Natural killer cell treated with Interleukin-12 subunit alpha and Interleukin-12 subunit beta and Interleukin-15 and Interleukin-18, amount 100 ng/mL, for 72 hours (primary cell): Measurements from ENCODE around the gene RADIL. TPM values are rescaled to one million over a fixed set of nuclear protein-coding genes. Genes with fewer than 3 reads are reported as not detected.
A peak's percentile ranks its signal among the peaks of the same experiment; 100 is the strongest.

Experiments used
- ATAC-seq, 2 donors: fragments of 150-1000 bp; cut with Tn5 transposase in 1 of 2; sonication (Bioruptor Pico), chemical (Tn5 transposase) in 1 of 2; 2 replicates each; pipeline ENCODE4 v1.10.0; 2021
- DNase-seq: peaks from one replicate; pipeline ENCODE4 v3.0.0; 2022; ENCODE audit warnings: low spot score
- H3K27ac Mint-ChIP-seq, 2 donors: 1 replicate in 1 of 2; 2 replicates in 1 of 2; pipeline ENCODE4 v1.8.0; 2022; ENCODE audit warnings: mixed read lengths in 2 of 2, mild to moderate bottlenecking in 1 of 2, moderate library complexity in 1 of 2
- H3K27me3 Mint-ChIP-seq, 2 donors: 1 replicate in 1 of 2; 2 replicates in 1 of 2; pipeline ENCODE4 v1.8.0; 2022; ENCODE audit warnings: mixed read lengths in 2 of 2
- H3K36me3 Mint-ChIP-seq: one replicate; pipeline ENCODE4 v1.8.0; 2022; ENCODE audit warnings: mixed read lengths
- H3K4me1 Mint-ChIP-seq, 2 donors: 1 replicate in 1 of 2; 2 replicates in 1 of 2; pipeline ENCODE4 v1.8.0; 2022; ENCODE audit warnings: low read depth in 2 of 2, mixed read lengths in 2 of 2, mild to moderate bottlenecking in 1 of 2
- H3K4me3 Mint-ChIP-seq: one replicate; pipeline ENCODE4 v1.8.0; 2022; ENCODE audit warnings: mixed read lengths
- H3K9me3 Mint-ChIP-seq: 2 replicates; pipeline ENCODE4 v1.8.0; 2022; ENCODE audit warnings: mixed read lengths
- total RNA-seq, 2 donors: library from RNA; stranded (reverse); gene quantifications; one replicate each; pipeline ENCODE4 v1.2.3, GENCODE V29; 2022

Gene RADIL
- total RNA-seq, 2 donors from 2014 or later: 0.19 TPM; not detected in 1

- no peaks in the 10 kb centered on the region for H3K9me3 Mint-ChIP-seq
- no peak overlapping the region for H3K27ac Mint-ChIP-seq
- DNase-seq (no peak), ATAC-seq (no peak)
- no peaks in the 10 kb centered on the region for H3K27me3 Mint-ChIP-seq
- peaks cover 0 to 4% of the 10 kb centered on the region in 2 donors for H3K4me1 Mint-ChIP-seq
- no peaks in the 10 kb centered on the region for H3K36me3 Mint-ChIP-seq
- H3K4me3 Mint-ChIP-seq: no peak overlapping the region
Measured at GRCh38 chr7:4766666-4767519, 116.6 kb downstream of the RADIL start.

GRCh38 chr7:4765776-4766490 lies 117.6 kb downstream of the RADIL start:
- Mint-ChIP-seq H3K4me1 (peaks cover 0 to 4% of the 10 kb centered on the region in 2 donors), H3K4me3 (no peak overlapping the region), H3K36me3 (no peaks in the 10 kb centered on the region), H3K27ac (no peak overlapping the region), H3K27me3 (no peaks in the 10 kb centered on the region), H3K9me3 (no peaks in the 10 kb centered on the region)
- ATAC-seq (no peak), DNase-seq (no peak)

GRCh38 chr7:4764402-4765007 lies 119.0 kb downstream of the RADIL start:
- H3K4me3 Mint-ChIP-seq: no peak overlapping the region

GRCh38 chr7:4763794-4764185 lies 119.7 kb downstream of the RADIL start:
- Mint-ChIP-seq H3K27ac (no peak overlapping the region), H3K27me3 (no peaks in the 10 kb centered on the region), H3K36me3 (no peaks in the 10 kb centered on the region), H3K4me1 (no peaks in the 10 kb centered on the region), H3K4me3 (no peak overlapping the region), H3K9me3 (no peaks in the 10 kb centered on the region)
- DNase-seq (no peak), ATAC-seq (no peak)

More at GRCh38 chr7:4764402-4765007, 119.0 kb downstream of the RADIL start:
- DNase-seq (no peak), ATAC-seq (no peak)
- Mint-ChIP-seq H3K36me3 (no peaks in the 10 kb centered on the region), H3K9me3 (no peaks in the 10 kb centered on the region), H3K4me1 (no peaks in the 10 kb centered on the region), H3K27ac (peak overlapping the region; percentile 18 to 33), H3K27me3 (no peaks in the 10 kb centered on the region)

GRCh38 chr7:4763091-4763793 lies 120.3 kb downstream of the RADIL start:
- Mint-ChIP-seq H3K36me3 (no peaks in the 10 kb centered on the region), H3K4me3 (no peak overlapping the region), H3K4me1 (no peaks in the 10 kb centered on the region), H3K27me3 (no peaks in the 10 kb centered on the region), H3K9me3 (no peaks in the 10 kb centered on the region), H3K27ac (no peak overlapping the region)
- no peak for ATAC-seq
- no peak for DNase-seq

- H3K36me3 Mint-ChIP-seq: no peaks in the 10 kb centered on the region
- H3K4me3 Mint-ChIP-seq: no peak overlapping the region
- no peaks in the 10 kb centered on the region for H3K9me3 Mint-ChIP-seq
- DNase-seq (no peak), ATAC-seq (no peak)
- no peaks in the 10 kb centered on the region for H3K27me3 Mint-ChIP-seq
- H3K27ac Mint-ChIP-seq: peak overlapping the region in 1 of 2 donors; percentile 51
- no peaks in the 10 kb centered on the region for H3K4me1 Mint-ChIP-seq
Measured at GRCh38 chr7:4762121-4763055, 121.1 kb downstream of the RADIL start.

GRCh38 chr7:4760952-4761351 lies 122.6 kb downstream of the RADIL start:
- Mint-ChIP-seq H3K36me3 (no peaks in the 10 kb centered on the region), H3K9me3 (no peaks in the 10 kb centered on the region), H3K27ac (no peak overlapping the region), H3K4me1 (no peaks in the 10 kb centered on the region), H3K4me3 (no peak overlapping the region), H3K27me3 (no peaks in the 10 kb centered on the region)
- ATAC-seq: no peak
- DNase-seq: no peak

- ATAC-seq (peak in 1 of 2 donors; percentile 4), DNase-seq (no peak)
- Mint-ChIP-seq H3K4me3 (no peak overlapping the region), H3K27me3 (no peaks in the 10 kb centered on the region), H3K9me3 (no peaks in the 10 kb centered on the region), H3K27ac (no peak overlapping the region), H3K4me1 (no peaks in the 10 kb centered on the region), H3K36me3 (no peaks in the 10 kb centered on the region)
Measured at GRCh38 chr7:4759211-4759610, 124.3 kb downstream of the RADIL start.

- Mint-ChIP-seq H3K36me3 (no peaks in the 10 kb centered on the region), H3K9me3 (no peaks in the 10 kb centered on the region), H3K27ac (no peak overlapping the region), H3K4me3 (no peak overlapping the region), H3K27me3 (no peaks in the 10 kb centered on the region), H3K4me1 (peaks cover 0 to 1% of the 10 kb centered on the region in 2 donors)
- DNase-seq: no peak
- ATAC-seq: no peak
Measured at GRCh38 chr7:4758791-4759190, 124.7 kb downstream of the RADIL start.

GRCh38 chr7:4758111-4758510 lies 125.4 kb downstream of the RADIL start:
- Mint-ChIP-seq H3K36me3 (no peaks in the 10 kb centered on the region), H3K9me3 (no peaks in the 10 kb centered on the region), H3K4me1 (peaks cover 0 to 8% of the 10 kb centered on the region in 2 donors), H3K27me3 (no peaks in the 10 kb centered on the region), H3K4me3 (no peak overlapping the region), H3K27ac (no peak overlapping the region)
- no peak for ATAC-seq
- DNase-seq: no peak

- H3K4me3 Mint-ChIP-seq: no peak overlapping the region
- no peaks in the 10 kb centered on the region for H3K27me3 Mint-ChIP-seq
- H3K36me3 Mint-ChIP-seq: no peaks in the 10 kb centered on the region
Measured at GRCh38 chr7:4755045-4755444, 128.5 kb downstream of the RADIL start.

GRCh38 chr7:4754433-4755010 lies 129.0 kb downstream of the RADIL start:
- Mint-ChIP-seq H3K9me3 (no peaks in the 10 kb centered on the region), H3K36me3 (no peaks in the 10 kb centered on the region), H3K27me3 (no peaks in the 10 kb centered on the region), H3K27ac (no peak overlapping the region), H3K4me1 (peaks cover 0 to 8% of the 10 kb centered on the region in 2 donors), H3K4me3 (no peak overlapping the region)
- DNase-seq (no peak), ATAC-seq (no peak)

More at GRCh38 chr7:4755045-4755444, 128.5 kb downstream of the RADIL start:
- ATAC-seq: no peak
- Mint-ChIP-seq H3K9me3 (no peaks in the 10 kb centered on the region), H3K4me1 (peaks cover 0 to 8% of the 10 kb centered on the region in 2 donors), H3K27ac (no peak overlapping the region)
- DNase-seq: no peak
